GM13976 (cell line): ENCODE data around the gene BTBD8.

ENCODE experiments used
- DNase-seq: peaks from one replicate; pipeline ENCODE4 v3.0.0; 2012; ENCODE audit warnings: low spot score
- in situ Hi-C: fragments of 300-500 bp; cut with MboI; formaldehyde crosslinking; loops from one replicate; pipeline ENCODE4 v1.12.0; 2022; ENCODE audit warnings: low sequenced_read_pairs, mixed read lengths, inconsistent platforms; ENCODE audit not compliant: unreplicated experiment
- TF ChIP-seq, protein P1 (sequence below): IDR thresholded peaks from 2 replicates; pipeline ENCODE4 v1.5.1; 2012; ENCODE audit warnings: borderline replicate concordance, mild to moderate bottlenecking; ENCODE audit not compliant: insufficient read depth; ENCODE audit errors: extremely low read depth, missing control alignments, control extremely low read depth

The BTBD8 gene

DNA sequence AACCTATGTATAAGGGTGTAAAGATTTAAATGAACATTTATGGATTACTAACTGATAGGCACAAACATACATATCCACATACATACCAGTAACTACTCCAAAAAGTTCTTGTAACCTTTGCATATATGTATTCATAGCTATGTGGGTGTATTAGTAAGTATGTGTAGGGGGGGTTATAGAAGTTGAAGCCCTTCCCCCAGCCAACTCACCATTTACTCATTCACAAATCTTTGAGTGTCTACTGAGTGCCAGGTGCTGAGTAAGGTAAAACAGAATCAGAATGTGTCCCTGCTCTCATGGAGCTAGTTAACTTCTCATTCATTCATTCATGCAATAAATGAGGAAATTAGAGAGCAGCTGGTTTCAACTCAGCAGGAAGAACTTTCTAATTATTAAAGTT, 138.9 kb downstream of the BTBD8 start:
- no peak for DNase-seq
- TF ChIP-seq, protein P1, sequence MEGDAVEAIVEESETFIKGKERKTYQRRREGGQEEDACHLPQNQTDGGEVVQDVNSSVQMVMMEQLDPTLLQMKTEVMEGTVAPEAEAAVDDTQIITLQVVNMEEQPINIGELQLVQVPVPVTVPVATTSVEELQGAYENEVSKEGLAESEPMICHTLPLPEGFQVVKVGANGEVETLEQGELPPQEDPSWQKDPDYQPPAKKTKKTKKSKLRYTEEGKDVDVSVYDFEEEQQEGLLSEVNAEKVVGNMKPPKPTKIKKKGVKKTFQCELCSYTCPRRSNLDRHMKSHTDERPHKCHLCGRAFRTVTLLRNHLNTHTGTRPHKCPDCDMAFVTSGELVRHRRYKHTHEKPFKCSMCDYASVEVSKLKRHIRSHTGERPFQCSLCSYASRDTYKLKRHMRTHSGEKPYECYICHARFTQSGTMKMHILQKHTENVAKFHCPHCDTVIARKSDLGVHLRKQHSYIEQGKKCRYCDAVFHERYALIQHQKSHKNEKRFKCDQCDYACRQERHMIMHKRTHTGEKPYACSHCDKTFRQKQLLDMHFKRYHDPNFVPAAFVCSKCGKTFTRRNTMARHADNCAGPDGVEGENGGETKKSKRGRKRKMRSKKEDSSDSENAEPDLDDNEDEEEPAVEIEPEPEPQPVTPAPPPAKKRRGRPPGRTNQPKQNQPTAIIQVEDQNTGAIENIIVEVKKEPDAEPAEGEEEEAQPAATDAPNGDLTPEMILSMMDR: no peak
- in situ Hi-C loops: no loop called here

DNA sequence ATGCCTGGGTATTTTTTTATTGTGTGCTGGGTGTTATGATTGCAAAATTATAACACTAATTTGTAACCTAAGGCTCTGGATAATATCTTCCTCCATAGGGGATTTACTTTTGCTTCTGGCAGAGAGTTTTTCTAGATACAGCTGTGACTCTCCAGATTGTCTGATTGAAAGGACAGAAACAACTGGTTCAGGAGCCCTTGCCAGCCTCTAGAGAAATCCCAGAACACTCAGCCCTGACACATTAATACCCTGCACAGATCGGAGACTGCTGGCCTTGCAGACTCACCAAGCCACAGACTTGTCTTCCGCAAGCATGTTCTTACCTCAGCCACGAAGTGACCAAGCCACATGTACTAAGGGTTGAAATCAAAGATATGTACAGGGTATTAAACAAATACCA, 148.3 kb downstream of the BTBD8 start:
- no peak for DNase-seq
- in situ Hi-C loops: no loop called here

DNA sequence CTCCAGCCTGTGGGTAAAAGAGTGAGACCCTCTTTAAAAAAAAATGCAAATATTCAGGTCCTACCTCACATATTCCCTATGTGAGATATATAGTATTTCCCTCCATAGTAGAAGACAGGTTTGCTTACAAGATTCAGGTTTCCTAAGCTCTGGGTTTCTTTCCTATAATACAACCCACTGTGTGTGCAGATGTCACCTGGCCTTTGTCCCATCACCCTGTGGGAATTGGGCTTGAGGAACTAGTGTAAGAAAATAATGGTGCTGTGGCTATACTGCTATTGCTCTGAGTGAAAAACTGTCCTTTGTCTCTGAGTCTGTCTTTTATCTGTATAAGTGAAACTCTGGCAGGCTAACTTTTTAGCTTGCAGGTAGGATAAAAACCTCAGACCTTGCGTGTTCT, 150.6 kb downstream of the BTBD8 start:
- TF ChIP-seq, protein P1: no peak
- in situ Hi-C loops: no loop called here
- DNase-seq: no peak

More for the DNA sequence above, 148.3 kb downstream of the BTBD8 start:
- TF ChIP-seq, protein P1: no peak
